ENCODE data around the gene TSNAXIP1.

TSNAXIP1 gene

DNA sequence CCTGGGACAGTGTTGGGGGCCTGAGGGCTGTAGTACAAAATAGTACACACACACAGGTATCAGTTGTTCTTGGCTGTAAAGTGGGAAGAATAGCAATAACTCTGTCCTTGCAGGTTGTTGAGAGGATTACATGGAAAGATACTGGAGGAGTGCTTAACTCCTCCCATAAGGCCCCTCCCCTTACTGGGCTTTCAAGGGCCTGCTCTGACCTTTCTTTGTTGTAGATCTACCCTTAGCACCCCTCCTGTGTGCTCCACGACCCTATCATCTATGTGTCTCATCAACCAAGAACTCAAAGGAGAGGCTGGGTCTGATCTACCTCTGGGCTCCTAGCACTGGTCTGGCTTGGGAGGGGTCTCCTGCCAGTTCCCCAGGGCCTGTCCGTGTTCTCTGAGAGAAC, 57.9 kb downstream of the TSNAXIP1 start:
- Histone ChIP-seq H3K4me1 (peaks cover 22 to 47% (median 33%) of the 10 kb centered on the region in 4 donors), H3K36me3 (peaks cover 25 to 47% (median 45%) of the 10 kb centered on the region in 3 donors), H3K9me3 (no peaks in the 10 kb centered on the region), H3K27me3 (no peaks in the 10 kb centered on the region), H3K27ac (peak overlapping the region; percentile 43 to 83), H3K4me3 (no peak overlapping the region)
- intact Hi-C loops (cut with DNase I; ENCODE audit: low total_unique reads): no loop called here
- TF ChIP-seq, protein P1, sequence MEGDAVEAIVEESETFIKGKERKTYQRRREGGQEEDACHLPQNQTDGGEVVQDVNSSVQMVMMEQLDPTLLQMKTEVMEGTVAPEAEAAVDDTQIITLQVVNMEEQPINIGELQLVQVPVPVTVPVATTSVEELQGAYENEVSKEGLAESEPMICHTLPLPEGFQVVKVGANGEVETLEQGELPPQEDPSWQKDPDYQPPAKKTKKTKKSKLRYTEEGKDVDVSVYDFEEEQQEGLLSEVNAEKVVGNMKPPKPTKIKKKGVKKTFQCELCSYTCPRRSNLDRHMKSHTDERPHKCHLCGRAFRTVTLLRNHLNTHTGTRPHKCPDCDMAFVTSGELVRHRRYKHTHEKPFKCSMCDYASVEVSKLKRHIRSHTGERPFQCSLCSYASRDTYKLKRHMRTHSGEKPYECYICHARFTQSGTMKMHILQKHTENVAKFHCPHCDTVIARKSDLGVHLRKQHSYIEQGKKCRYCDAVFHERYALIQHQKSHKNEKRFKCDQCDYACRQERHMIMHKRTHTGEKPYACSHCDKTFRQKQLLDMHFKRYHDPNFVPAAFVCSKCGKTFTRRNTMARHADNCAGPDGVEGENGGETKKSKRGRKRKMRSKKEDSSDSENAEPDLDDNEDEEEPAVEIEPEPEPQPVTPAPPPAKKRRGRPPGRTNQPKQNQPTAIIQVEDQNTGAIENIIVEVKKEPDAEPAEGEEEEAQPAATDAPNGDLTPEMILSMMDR (IDR thresholded peaks at IDR 0.05): no peak
- no peak for DNase-seq

- intact Hi-C loops (cut with DNase I; ENCODE audit: low total_unique reads): no loop called here
- Histone ChIP-seq H3K36me3 (peaks cover 32 to 54% (median 52%) of the 10 kb centered on the region in 3 donors), H3K4me3 (no peak overlapping the region), H3K9me3 (no peaks in the 10 kb centered on the region), H3K27me3 (no peaks in the 10 kb centered on the region), H3K4me1 (peaks cover 22 to 47% (median 33%) of the 10 kb centered on the region in 4 donors), H3K27ac (peak overlapping the region in 1 of 2 donors; percentile 43)
- TF ChIP-seq, protein P1 (IDR thresholded peaks at IDR 0.05): no peak
- no peak for DNase-seq
These were observed 58.6 kb downstream of the TSNAXIP1 start for GRCh38 chr16:67865318-67865717.

GRCh38 chr16:67868290-67868689, 61.6 kb downstream of the TSNAXIP1 start:
- intact Hi-C loops (cut with DNase I; ENCODE audit: low total_unique reads): no loop called here
- Histone ChIP-seq H3K36me3 (peaks cover 32 to 67% (median 62%) of the 10 kb centered on the region in 3 donors), H3K4me1 (peaks cover 7 to 24% (median 15%) of the 10 kb centered on the region in 4 donors), H3K9me3 (no peaks in the 10 kb centered on the region), H3K4me3 (no peak overlapping the region), H3K27ac (no peak overlapping the region), H3K27me3 (no peaks in the 10 kb centered on the region)
- DNase-seq: no peak
- TF ChIP-seq, protein P1 (IDR thresholded peaks at IDR 0.05): no peak

- Histone ChIP-seq H3K27me3 (no peaks in the 10 kb centered on the region), H3K9me3 (no peaks in the 10 kb centered on the region), H3K36me3 (peaks cover 32 to 67% (median 62%) of the 10 kb centered on the region in 3 donors), H3K27ac (no peak overlapping the region), H3K4me3 (no peak overlapping the region), H3K4me1 (peaks cover 0 to 24% (median 18%) of the 10 kb centered on the region in 4 donors)
- DNase-seq: no peak
- TF ChIP-seq, protein P1 (IDR thresholded peaks at IDR 0.05): no peak
- intact Hi-C loops (cut with DNase I; ENCODE audit: low total_unique reads): no loop called here
These were observed 63.0 kb downstream of the TSNAXIP1 start for GRCh38 chr16:67869653-67870052.

- DNase-seq: no peak
- intact Hi-C loops (cut with DNase I; ENCODE audit: low total_unique reads): no loop called here
- H3K9me3 ChIP-seq: no peaks in the 10 kb centered on the region
- peaks cover 29 to 58% (median 56%) of the 10 kb centered on the region in 3 donors for H3K36me3 ChIP-seq
- H3K27ac ChIP-seq: peak overlapping the region in 1 of 2 donors; percentile 90
- H3K4me3 ChIP-seq: no peak overlapping the region
- TF ChIP-seq, protein P1 (IDR thresholded peaks at IDR 0.05): no peak
- H3K27me3 ChIP-seq: no peaks in the 10 kb centered on the region
- peaks cover 0 to 35% (median 28%) of the 10 kb centered on the region in 4 donors for H3K4me1 ChIP-seq
These were observed 64.6 kb downstream of the TSNAXIP1 start for GRCh38 chr16:67871256-67871655.
